OCI-LY7 (cell line): ENCODE results near the gene KIAA1671. TPM values are rescaled to one million over a fixed set of nuclear protein-coding genes. Genes with fewer than 3 reads are reported as not detected.

ENCODE experiments used
- BruUV-seq: library from RNA; stranded (reverse); fragments of 400-500 nt; replicated peaks from 2 replicates; lab custom pipeline; 2021; lab: Mats Ljungman, UMichigan
- CTCF ChIA-PET: fragments of 300-600 bp; sonication (Branson Sonifier 250); formaldehyde crosslinking; loops from one replicate; lab custom pipeline; 2022; ENCODE audit warnings: antibody characterized with exemption; ENCODE audit not compliant: unreplicated experiment; lab: Charles Lee
- POLR2A ChIA-PET: fragments of 300-600 bp; sonication (Branson Sonifier 250); formaldehyde crosslinking; loops from one replicate; lab custom pipeline; 2022; ENCODE audit warnings: antibody characterized with exemption; lab: Charles Lee
- DNase-seq: peaks from one replicate; pipeline ENCODE4 v3.0.0-alpha.2; 2015; ENCODE audit warnings: low spot score
- H2AFZ ChIP-seq: fragments of 200-600 bp; sonication (generic), shearing (Covaris generic); 2 replicates; pipeline ENCODE4 v1.6.1; 2014; ENCODE audit warnings: mild to moderate bottlenecking, antibody characterized with exemption, low read length, moderate library complexity
- H3K27ac ChIP-seq: fragments of 200-600 bp; sonication (generic); 2 replicates; pipeline ENCODE4 v1.5.1; 2014; ENCODE audit warnings: mixed run types, low read depth, mild to moderate bottlenecking, moderate library complexity, low read length, inconsistent platforms; ENCODE audit not compliant: poor library complexity, severe bottlenecking
- H3K36me3 ChIP-seq: fragments of 200-600 bp; sonication (generic); 2 replicates; pipeline ENCODE4 v1.6.1; 2014; ENCODE audit warnings: mild to moderate bottlenecking, antibody characterized with exemption, low read length, moderate library complexity, mixed read lengths; ENCODE audit not compliant: insufficient read depth
- H3K4me1 ChIP-seq: fragments of 200-600 bp; sonication (generic); 2 replicates; pipeline ENCODE4 v1.5.1; 2014; ENCODE audit warnings: mild to moderate bottlenecking, low read length; ENCODE audit not compliant: insufficient read depth, poor library complexity, severe bottlenecking
- H3K4me2 ChIP-seq: fragments of 200-600 bp; sonication (generic); 2 replicates; pipeline ENCODE4 v1.6.1; 2014; ENCODE audit warnings: mild to moderate bottlenecking, low read length
- H3K4me3 ChIP-seq: fragments of 200-600 bp; sonication (generic); 2 replicates; pipeline ENCODE4 v1.5.1; 2014; ENCODE audit warnings: mild to moderate bottlenecking, low read depth, low read length; ENCODE audit not compliant: poor library complexity, severe bottlenecking
- H3K79me2 ChIP-seq: fragments of 200-600 bp; sonication (generic); 2 replicates; pipeline ENCODE4 v1.6.1; 2016; ENCODE audit warnings: low read depth, mild to moderate bottlenecking, low read length, moderate library complexity, mixed read lengths; ENCODE audit not compliant: insufficient read depth
- H3K9me2 ChIP-seq: fragments of 200-600 bp; sonication (generic); 2 replicates; pipeline ENCODE4 v1.6.1; 2016; ENCODE audit warnings: mild to moderate bottlenecking, low read length, mixed read lengths; ENCODE audit not compliant: insufficient read depth
- H3K9me3 ChIP-seq: fragments of 200-600 bp; sonication (generic); 2 replicates; pipeline ENCODE4 v1.6.1; 2014; ENCODE audit warnings: mild to moderate bottlenecking, mixed run types, low read length, mixed read lengths
- H4K20me1 ChIP-seq: fragments of 200-600 bp; sonication (generic); 2 replicates; pipeline ENCODE4 v1.6.1; 2014; ENCODE audit warnings: mild to moderate bottlenecking, antibody characterized with exemption, low read length, moderate library complexity, mixed read lengths; ENCODE audit not compliant: insufficient read depth
- CTCF ChIP-seq: fragments of 200-600 bp; sonication (generic); conservative IDR thresholded peaks from 2 replicates; pipeline ENCODE4 v1.5.1; 2014; ENCODE audit warnings: mild to moderate bottlenecking, antibody characterized with exemption, low read length, moderate library complexity, mixed read lengths
- EZH2phosphoT487 ChIP-seq: fragments of 200-600 bp; sonication (generic); IDR thresholded peaks from 2 replicates; pipeline ENCODE4 v1.6.1; 2018; ENCODE audit warnings: low read depth, borderline replicate concordance, mild to moderate bottlenecking, mixed run types, antibody characterized with exemption, low read length, moderate library complexity, mixed read lengths
- intact Hi-C: fragments of 100-400 bp; cut with micrococcal nuclease; formaldehyde crosslinking; loops from one replicate; pipeline ENCODE4 v1.10.0; 2022; ENCODE audit not compliant: unreplicated experiment
- total RNA-seq, 2 experiments: library from RNA; depleted of rRNA in 1 of 2; stranded (reverse); fragments of >200 nt in 1 of 2; shearing (Covaris generic) in 1 of 2; gene quantifications; 2 replicates each; pipeline ENCODE4 v1.2.3, GENCODE V29; 2014 to 2022

Gene KIAA1671
- total RNA-seq, 2 experiments from 2014 or later, result not detected

GRCh38 chr22:25161017-25161915, 208.8 kb downstream of the KIAA1671 start:
- H3K9me2 ChIP-seq, result no peaks in the 10 kb centered on the region
- no TSS peak for BruUV-seq
- no peaks in the 10 kb centered on the region for H3K4me1 ChIP-seq
- no peaks in the 10 kb centered on the region for H3K36me3 ChIP-seq
- no peak overlapping the region for H3K27ac ChIP-seq
- ChIA-PET POLR2A (no interaction called here), CTCF (no interaction called here)
- TF ChIP-seq CTCF, result no peak
- no peak for TF ChIP-seq EZH2phosphoT487
- H4K20me1 ChIP-seq, result no peaks in the 10 kb centered on the region
- DNase-seq, result no peak
- no peak overlapping the region for H2AFZ ChIP-seq
- no peak overlapping the region for H3K4me3 ChIP-seq
- intact Hi-C loops, result no loop called here
- no peaks in the 10 kb centered on the region for H3K79me2 ChIP-seq
- H3K9me3 ChIP-seq, result no peaks in the 10 kb centered on the region
- H3K4me2 ChIP-seq, result no peak overlapping the region

GRCh38 chr22:25161916-25162530, 209.5 kb downstream of the KIAA1671 start:
- no peaks in the 10 kb centered on the region for H3K79me2 ChIP-seq
- H3K4me1 ChIP-seq, result no peaks in the 10 kb centered on the region
- BruUV-seq, result no TSS peak
- no peak overlapping the region for H3K27ac ChIP-seq
- no peaks in the 10 kb centered on the region for H3K9me2 ChIP-seq
- TF ChIP-seq CTCF, result no peak
- TF ChIP-seq EZH2phosphoT487, result no peak
- no peaks in the 10 kb centered on the region for H4K20me1 ChIP-seq
- H3K36me3 ChIP-seq, result no peaks in the 10 kb centered on the region
- ChIA-PET POLR2A (no interaction called here), CTCF (no interaction called here)
- DNase-seq, result no peak
- intact Hi-C loops, result no loop called here
- H3K4me3 ChIP-seq, result no peak overlapping the region
- no peaks in the 10 kb centered on the region for H3K9me3 ChIP-seq
- H2AFZ ChIP-seq, result no peak overlapping the region
- H3K4me2 ChIP-seq, result no peak overlapping the region

GRCh38 chr22:25162561-25162960, 210.0 kb downstream of the KIAA1671 start:
- Histone ChIP-seq H3K27ac (no peak overlapping the region), H3K4me1 (no peaks in the 10 kb centered on the region), H3K4me3 (no peak overlapping the region), H4K20me1 (no peaks in the 10 kb centered on the region), H2AFZ (no peak overlapping the region), H3K36me3 (no peaks in the 10 kb centered on the region), H3K4me2 (no peak overlapping the region), H3K79me2 (no peaks in the 10 kb centered on the region), H3K9me2 (no peaks in the 10 kb centered on the region), H3K9me3 (no peaks in the 10 kb centered on the region)
- no peak for DNase-seq
- intact Hi-C loops, result no loop called here
- TF ChIP-seq CTCF, result no peak
- no peak for TF ChIP-seq EZH2phosphoT487
- POLR2A ChIA-PET, result no interaction called here
- BruUV-seq, result no TSS peak
- CTCF ChIA-PET, result no interaction called here
